ENCODE results near the gene FA2H. TPM values are rescaled to one million over a fixed set of nuclear protein-coding genes. Genes with fewer than 3 reads are reported as not detected.

Gene FA2H
- polyA plus RNA-seq, 10 donors: 0.08 to 0.51 (median 0.22) TPM; not detected in 4

GRCh38 chr16:74744566-74744965 lies 30.1 kb downstream of the FA2H start:
- DNase-seq: no peak

- no peak for DNase-seq
Measured at GRCh38 chr16:74743668-74744299, 30.8 kb downstream of the FA2H start.

GRCh38 chr16:74743045-74743667 lies 31.5 kb downstream of the FA2H start:
- no peak for DNase-seq

GRCh38 chr16:74742051-74742481 lies 32.6 kb downstream of the FA2H start:
- DNase-seq: peak in 1 of 3 donors; percentile 35

GRCh38 chr16:74740795-74741304 lies 33.8 kb downstream of the FA2H start:
- DNase-seq: no peak

GRCh38 chr16:74739275-74739674 lies 35.3 kb downstream of the FA2H start:
- DNase-seq: no peak

GRCh38 chr16:74738816-74739215 lies 35.8 kb downstream of the FA2H start:
- no peak for DNase-seq

GRCh38 chr16:74738113-74738541 lies 36.5 kb downstream of the FA2H start:
- DNase-seq: no peak

- DNase-seq: no peak
Measured at GRCh38 chr16:74737521-74737920, 37.1 kb downstream of the FA2H start.

GRCh38 chr16:74736531-74737157 lies 38.0 kb downstream of the FA2H start:
- no peak for DNase-seq

GRCh38 chr16:74735554-74735953 lies 39.1 kb downstream of the FA2H start:
- no peak for DNase-seq

GRCh38 chr16:74735162-74735452 lies 39.5 kb downstream of the FA2H start:
- no peak for DNase-seq

- DNase-seq: no peak
Measured at GRCh38 chr16:74734361-74735161, 40.1 kb downstream of the FA2H start.

GRCh38 chr16:74732707-74733350 lies 41.8 kb downstream of the FA2H start:
- DNase-seq: no peak

- DNase-seq: no peak
Measured at GRCh38 chr16:74731853-74732477, 42.7 kb downstream of the FA2H start.

- peak in 1 of 3 donors; percentile 35 for DNase-seq
Measured at GRCh38 chr16:74729783-74730683, 44.6 kb downstream of the FA2H start.

- DNase-seq: no peak
Measured at GRCh38 chr16:74727903-74728302, 46.7 kb downstream of the FA2H start.

- DNase-seq: no peak
Measured at GRCh38 chr16:74726716-74727115, 47.9 kb downstream of the FA2H start.

GRCh38 chr16:74725651-74726455 lies 48.8 kb downstream of the FA2H start:
- DNase-seq: no peak
